22Rv1 (cell line): ENCODE results near the gene CTNND2.

Source experiments
- CTCF ChIP-seq: fragments of 450-650 bp; IDR thresholded peaks from 2 replicates; pipeline ENCODE4 v1.5.1; 2017; ENCODE audit warnings: mild to moderate bottlenecking
- ZFX ChIP-seq: fragments of 450-650 bp; IDR thresholded peaks from 2 replicates; pipeline ENCODE4 v1.6.1; 2017; ENCODE audit warnings: antibody characterized with exemption, borderline replicate concordance

DNA sequence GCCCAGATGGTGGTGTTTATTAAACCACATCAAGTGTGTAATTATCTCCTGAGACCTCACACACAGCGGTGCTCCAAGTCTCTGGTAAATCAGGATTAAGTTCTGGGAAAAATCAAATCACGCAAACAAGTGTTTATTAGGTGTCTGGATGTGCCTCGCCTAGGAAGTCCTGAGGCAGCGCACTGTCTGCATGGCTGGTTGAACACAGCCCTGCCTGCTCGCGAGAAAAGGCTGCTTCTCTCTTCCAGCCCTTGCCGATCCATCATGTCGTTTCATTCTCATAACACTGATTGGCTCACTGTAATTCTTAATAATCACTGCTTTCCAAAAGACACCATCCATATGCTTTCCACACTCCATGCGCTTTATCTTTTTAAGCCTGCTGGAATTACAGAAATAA lies 913.6 kb downstream of the CTNND2 start:
- no peak for TF ChIP-seq CTCF
- no peak for TF ChIP-seq ZFX
